ENCODE measurements around the gene TBC1D22B. TPM values are rescaled to one million over a fixed set of nuclear protein-coding genes. Genes with fewer than 3 reads are reported as not detected.
A peak's percentile ranks its signal among the peaks of the same experiment; 100 is the strongest.

The TBC1D22B gene
- total RNA-seq, 1 experiment from 2014 or later = 13.5 TPM

- intact Hi-C loops (cut with micrococcal nuclease; ENCODE audit: unreplicated experiment) = no loop called here
- H3K27ac ChIP-seq (ENCODE audit: low read depth, low read length, poor library complexity, severe bottlenecking) = no peak overlapping the region
- POLR2A ChIA-PET (ENCODE audit: low non-redundant PET) = no interaction called here
- H3K36me3 ChIP-seq (ENCODE audit: insufficient read depth, low read length, poor library complexity, severe bottlenecking) = no peaks in the 10 kb centered on the region
- no peaks in the 10 kb centered on the region for H3K27me3 ChIP-seq (replicated peaks; ENCODE audit: insufficient read depth, low read depth, low read length, poor library complexity)
- no peak for DNase-seq (ENCODE audit: low spot score)
- no peaks in the 10 kb centered on the region for H3K9me3 ChIP-seq (ENCODE audit: low read depth, low read length, poor library complexity, severe bottlenecking)
- no peak overlapping the region for H3K4me3 ChIP-seq (ENCODE audit: low read depth, low read length, poor library complexity, severe bottlenecking)
- no TSS peak for BruUV-seq (replicated peaks)
- TF ChIP-seq, protein P1, sequence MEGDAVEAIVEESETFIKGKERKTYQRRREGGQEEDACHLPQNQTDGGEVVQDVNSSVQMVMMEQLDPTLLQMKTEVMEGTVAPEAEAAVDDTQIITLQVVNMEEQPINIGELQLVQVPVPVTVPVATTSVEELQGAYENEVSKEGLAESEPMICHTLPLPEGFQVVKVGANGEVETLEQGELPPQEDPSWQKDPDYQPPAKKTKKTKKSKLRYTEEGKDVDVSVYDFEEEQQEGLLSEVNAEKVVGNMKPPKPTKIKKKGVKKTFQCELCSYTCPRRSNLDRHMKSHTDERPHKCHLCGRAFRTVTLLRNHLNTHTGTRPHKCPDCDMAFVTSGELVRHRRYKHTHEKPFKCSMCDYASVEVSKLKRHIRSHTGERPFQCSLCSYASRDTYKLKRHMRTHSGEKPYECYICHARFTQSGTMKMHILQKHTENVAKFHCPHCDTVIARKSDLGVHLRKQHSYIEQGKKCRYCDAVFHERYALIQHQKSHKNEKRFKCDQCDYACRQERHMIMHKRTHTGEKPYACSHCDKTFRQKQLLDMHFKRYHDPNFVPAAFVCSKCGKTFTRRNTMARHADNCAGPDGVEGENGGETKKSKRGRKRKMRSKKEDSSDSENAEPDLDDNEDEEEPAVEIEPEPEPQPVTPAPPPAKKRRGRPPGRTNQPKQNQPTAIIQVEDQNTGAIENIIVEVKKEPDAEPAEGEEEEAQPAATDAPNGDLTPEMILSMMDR (conservative IDR thresholded peaks at IDR 0.05; ENCODE audit: low read depth, low read length) = no peak
- TF ChIP-seq EZH2 (IDR thresholded peaks at IDR 0.05; ENCODE audit: borderline replicate concordance, low read depth, low read length, poor library complexity, severe bottlenecking) = no peak
- CTCF ChIA-PET = no interaction called here
- H3K4me1 ChIP-seq (ENCODE audit: insufficient read depth, low read length, poor library complexity, severe bottlenecking) = peaks cover 9% of the 10 kb centered on the region
Observed at GRCh38 chr6:37238381-37238780, 19.2 kb upstream of the TBC1D22B start.

DNA sequence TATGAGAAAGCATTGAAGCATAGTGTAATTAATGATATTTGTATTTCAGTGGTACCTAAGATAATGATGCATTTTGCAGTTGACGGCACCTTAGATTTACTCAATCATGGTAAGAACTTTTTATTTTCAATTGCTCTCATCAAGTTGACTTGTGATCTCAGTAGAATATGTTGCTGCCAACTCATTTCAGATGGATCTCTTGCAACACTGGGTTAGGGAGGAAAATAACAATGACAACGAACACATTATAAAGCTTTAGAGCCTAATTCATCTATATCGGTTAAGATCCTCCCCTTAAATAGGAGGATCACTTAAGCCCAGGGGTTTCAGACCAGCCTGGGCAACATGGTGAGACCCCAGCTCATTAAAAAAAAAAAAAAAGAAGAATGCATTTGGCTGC lies 18.0 kb upstream of the TBC1D22B start:
- intact Hi-C loops (cut with micrococcal nuclease; ENCODE audit: unreplicated experiment) = no loop called here

DNA sequence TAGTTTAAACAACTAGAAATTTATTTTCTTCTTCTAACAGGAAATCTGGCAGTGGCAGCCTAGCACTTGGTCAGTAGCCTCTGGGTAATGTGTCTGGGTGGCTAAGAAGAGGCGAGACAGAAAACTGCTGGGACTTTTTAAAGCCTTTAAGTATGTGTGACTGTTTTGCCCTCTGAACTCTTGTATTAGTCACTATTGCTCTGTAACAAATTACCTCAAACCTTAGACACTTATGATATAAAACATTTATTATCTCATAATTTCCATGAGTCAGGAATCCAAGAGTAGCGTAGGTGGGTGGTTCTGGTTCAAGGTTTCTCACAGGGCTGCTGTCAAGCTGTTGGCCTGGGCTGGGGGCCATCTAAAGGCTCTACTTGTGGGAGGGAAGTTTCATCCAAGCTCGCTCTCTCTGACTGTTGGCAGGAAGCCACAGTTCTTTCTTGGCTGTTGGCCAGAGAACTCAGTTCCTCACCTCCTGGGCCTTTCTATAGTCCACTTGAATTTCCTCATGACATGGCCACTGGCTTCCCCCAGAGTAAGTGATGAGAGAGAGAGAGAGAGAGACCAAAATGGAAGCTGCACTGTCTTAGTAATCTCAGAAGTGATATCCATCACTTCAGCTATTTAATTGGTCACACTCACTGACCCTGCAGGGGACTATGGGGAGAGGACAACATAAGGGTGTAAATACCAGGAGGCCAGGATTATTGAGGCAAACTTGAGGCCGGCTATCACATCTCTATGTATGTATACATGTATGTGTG lies 17.4 kb upstream of the TBC1D22B start:
- Histone ChIP-seq H3K27ac (ENCODE audit: low read depth, low read length, poor library complexity, severe bottlenecking) (no peak overlapping the region), H3K9me3 (ENCODE audit: low read depth, low read length, poor library complexity, severe bottlenecking) (no peaks in the 10 kb centered on the region), H3K27me3 (replicated peaks; ENCODE audit: insufficient read depth, low read depth, low read length, poor library complexity) (no peaks in the 10 kb centered on the region), H3K4me1 (ENCODE audit: insufficient read depth, low read length, poor library complexity, severe bottlenecking) (peaks cover 9% of the 10 kb centered on the region), H3K4me3 (ENCODE audit: low read depth, low read length, poor library complexity, severe bottlenecking) (no peak overlapping the region), H3K36me3 (ENCODE audit: insufficient read depth, low read length, poor library complexity, severe bottlenecking) (no peaks in the 10 kb centered on the region)
- no TSS peak for BruUV-seq (replicated peaks)
- intact Hi-C loops (cut with micrococcal nuclease; ENCODE audit: unreplicated experiment) = no loop called here
- ChIA-PET POLR2A (ENCODE audit: low non-redundant PET) (no interaction called here), CTCF (no interaction called here)
- TF ChIP-seq, protein P1 (conservative IDR thresholded peaks at IDR 0.05; ENCODE audit: low read depth, low read length) = no peak
- TF ChIP-seq EZH2 (IDR thresholded peaks at IDR 0.05; ENCODE audit: borderline replicate concordance, low read depth, low read length, poor library complexity, severe bottlenecking) = no peak
- peak; percentile 70 for DNase-seq (ENCODE audit: low spot score)

More for the DNA sequence above, 18.0 kb upstream of the TBC1D22B start:
- POLR2A ChIA-PET (ENCODE audit: low non-redundant PET) = no interaction called here
- CTCF ChIA-PET = no interaction called here
- H3K27ac ChIP-seq (ENCODE audit: low read depth, low read length, poor library complexity, severe bottlenecking) = no peak overlapping the region
- H3K4me3 ChIP-seq (ENCODE audit: low read depth, low read length, poor library complexity, severe bottlenecking) = no peak overlapping the region
- H3K27me3 ChIP-seq (replicated peaks; ENCODE audit: insufficient read depth, low read depth, low read length, poor library complexity) = no peaks in the 10 kb centered on the region
- no peaks in the 10 kb centered on the region for H3K9me3 ChIP-seq (ENCODE audit: low read depth, low read length, poor library complexity, severe bottlenecking)
- no peaks in the 10 kb centered on the region for H3K36me3 ChIP-seq (ENCODE audit: insufficient read depth, low read length, poor library complexity, severe bottlenecking)
- peaks cover 9% of the 10 kb centered on the region for H3K4me1 ChIP-seq (ENCODE audit: insufficient read depth, low read length, poor library complexity, severe bottlenecking)
- no peak for TF ChIP-seq EZH2 (IDR thresholded peaks at IDR 0.05; ENCODE audit: borderline replicate concordance, low read depth, low read length, poor library complexity, severe bottlenecking)
- TF ChIP-seq, protein P1 (conservative IDR thresholded peaks at IDR 0.05; ENCODE audit: low read depth, low read length) = no peak
- BruUV-seq (replicated peaks) = no TSS peak
- DNase-seq (ENCODE audit: low spot score) = no peak

Measured in A673 (cell line).